GM19238 (cell line): ENCODE data around the gene GINS3.
"Not testable (repeated sequence)": the region's sequence is repeated elsewhere in the genome, so short reads cannot be mapped to it uniquely, and the experiment has no call there.

ENCODE experiments used
- DNase-seq: peaks from one replicate; pipeline ENCODE4 v3.0.0; 2011; ENCODE audit warnings: low spot score; ENCODE audit not compliant: insufficient read length

GINS3 gene

GRCh38 chr16:58389724-58390123 is 2.5 kb upstream of the GINS3 start:
- no peak for DNase-seq

- no peak for DNase-seq
Observed at GRCh38 chr16:58393138-58393504, 850 bp downstream of the GINS3 start.

GRCh38 chr16:58396897-58397296 is 4.6 kb downstream of the GINS3 start:
- DNase-seq: not testable (repeated sequence)

- DNase-seq: no peak
Observed at GRCh38 chr16:58399718-58400633, 7.7 kb downstream of the GINS3 start.

DNA sequence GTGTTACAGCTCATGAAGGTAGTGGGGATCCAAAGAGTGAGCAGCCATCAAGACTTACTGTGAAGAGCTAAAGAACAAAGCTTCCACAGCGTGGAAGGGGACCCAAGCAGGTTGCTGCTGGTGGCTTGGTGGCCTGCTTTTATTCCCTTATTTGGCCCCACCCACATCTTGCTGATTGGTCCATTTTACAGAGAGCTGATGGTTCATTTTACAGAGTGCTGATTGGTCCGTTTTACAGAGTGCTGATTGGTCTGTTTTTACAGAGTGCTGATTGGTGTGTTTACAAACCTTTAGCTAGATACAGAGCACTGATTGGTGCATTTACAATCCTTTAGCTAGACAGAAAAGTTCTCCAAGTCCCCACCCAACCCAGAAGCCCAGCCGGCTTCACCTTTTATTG is 9.0 kb downstream of the GINS3 start:
- not testable (repeated sequence) for DNase-seq

DNA sequence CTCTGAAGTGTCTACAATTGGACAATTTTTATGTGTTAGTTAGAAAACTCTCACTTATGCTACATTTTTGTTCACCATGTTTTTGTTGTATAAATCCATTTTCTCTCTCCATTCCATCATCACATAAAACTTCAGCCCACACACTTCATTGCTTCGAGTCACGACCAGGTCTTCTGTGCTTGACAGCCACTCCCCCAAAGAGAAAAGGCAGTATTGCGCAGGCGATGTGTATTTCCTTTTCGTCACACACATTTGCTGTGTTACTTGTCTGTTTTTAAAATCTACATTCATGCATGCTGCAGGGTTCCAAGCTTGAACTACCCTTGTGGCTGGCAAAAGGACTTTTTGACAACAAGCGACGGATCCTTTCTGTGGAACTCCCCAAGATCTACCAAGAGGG is 10.5 kb downstream of the GINS3 start:
- DNase-seq: no peak

DNA sequence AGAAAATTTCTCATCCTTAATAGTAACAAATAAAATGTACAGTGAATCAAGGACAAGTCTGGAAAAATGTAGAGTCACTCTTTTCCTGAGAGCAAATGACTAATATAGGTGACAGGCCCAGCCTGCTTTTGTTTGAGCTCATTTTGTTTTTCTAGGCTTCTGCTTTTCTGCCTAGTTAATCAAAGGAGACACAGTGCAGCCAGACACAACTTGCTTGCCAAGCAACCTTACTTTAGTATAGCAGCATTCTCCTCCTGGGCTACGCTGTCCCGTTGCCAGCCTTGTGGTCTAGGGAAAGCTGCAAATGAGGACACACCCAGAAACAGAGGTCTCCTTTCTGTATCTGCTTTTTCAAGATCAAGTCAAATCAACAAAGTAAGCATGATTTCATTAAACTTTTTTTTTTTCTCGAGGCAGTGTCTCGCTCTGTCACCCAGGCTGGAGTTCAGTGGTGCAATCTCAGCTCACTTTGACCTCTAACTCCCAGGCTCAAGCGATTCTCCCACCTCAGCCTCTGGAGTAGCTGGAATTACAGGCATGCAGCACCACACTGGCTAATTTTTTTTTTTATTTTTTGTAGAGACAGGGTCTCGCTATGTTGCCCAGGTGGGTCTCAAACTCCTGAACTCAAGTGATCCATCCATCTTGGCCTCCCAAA is 17.2 kb downstream of the GINS3 start:
- DNase-seq: no peak

DNA sequence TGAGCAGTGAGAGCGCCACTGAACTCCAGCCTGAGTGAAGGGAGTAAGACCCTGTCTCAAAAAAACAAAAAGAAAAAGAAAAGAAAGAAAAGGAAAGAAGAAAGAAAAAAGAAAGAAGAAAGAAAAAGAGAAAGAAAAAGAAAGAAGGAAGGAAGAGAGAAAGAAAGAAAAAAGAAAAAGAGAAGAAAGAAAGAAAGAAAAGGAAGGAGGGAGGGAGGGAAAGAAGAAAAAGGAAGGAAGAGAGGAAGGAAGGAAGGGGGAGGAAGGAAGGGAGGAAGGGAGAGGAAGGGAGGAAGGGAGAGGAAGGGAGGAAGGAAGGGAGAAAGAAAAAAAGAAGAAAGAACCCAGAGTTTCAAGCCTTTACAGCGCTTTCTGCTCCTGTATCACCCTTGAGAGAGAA is 19.1 kb downstream of the GINS3 start:
- DNase-seq: no peak

GRCh38 chr16:58411736-58412614 is 19.7 kb downstream of the GINS3 start:
- DNase-seq: no peak

DNA sequence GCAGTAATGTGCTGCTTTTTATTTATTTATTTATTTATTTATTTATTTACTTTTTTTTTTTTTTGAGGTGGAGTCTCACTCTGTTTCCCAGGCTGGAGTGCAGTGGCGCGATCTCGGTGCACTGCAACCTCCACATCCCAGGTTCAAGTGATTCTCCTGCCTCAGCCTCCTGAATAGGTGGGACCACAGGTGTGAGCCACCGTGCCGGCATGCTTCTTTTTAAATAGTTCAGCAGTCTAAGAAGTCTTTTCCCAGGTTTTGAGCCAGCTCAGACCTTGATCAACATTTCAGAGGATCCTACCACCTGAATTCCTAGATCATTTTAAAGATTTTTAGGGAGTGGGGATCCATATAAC is 20.3 kb downstream of the GINS3 start:
- DNase-seq: not testable (repeated sequence)

DNA sequence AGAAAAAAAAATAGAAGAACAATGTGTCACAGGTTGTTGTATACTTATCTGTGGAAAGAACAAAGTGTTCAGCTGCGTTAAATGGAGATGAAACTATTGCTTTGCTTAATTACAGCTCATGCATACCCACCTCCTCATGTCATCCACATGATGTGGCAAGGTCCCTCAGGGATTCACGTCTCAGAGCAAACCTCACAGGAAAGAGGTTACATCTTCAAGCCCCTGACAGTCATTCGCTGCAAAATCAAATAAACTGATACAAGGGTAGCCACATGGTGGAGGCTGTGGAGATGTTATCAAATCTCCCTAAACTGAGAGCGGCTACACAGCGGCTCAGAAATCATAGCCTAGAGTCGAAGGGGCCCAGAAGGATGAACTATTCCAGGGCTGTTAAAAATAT is 21.1 kb downstream of the GINS3 start:
- DNase-seq: no peak

DNA sequence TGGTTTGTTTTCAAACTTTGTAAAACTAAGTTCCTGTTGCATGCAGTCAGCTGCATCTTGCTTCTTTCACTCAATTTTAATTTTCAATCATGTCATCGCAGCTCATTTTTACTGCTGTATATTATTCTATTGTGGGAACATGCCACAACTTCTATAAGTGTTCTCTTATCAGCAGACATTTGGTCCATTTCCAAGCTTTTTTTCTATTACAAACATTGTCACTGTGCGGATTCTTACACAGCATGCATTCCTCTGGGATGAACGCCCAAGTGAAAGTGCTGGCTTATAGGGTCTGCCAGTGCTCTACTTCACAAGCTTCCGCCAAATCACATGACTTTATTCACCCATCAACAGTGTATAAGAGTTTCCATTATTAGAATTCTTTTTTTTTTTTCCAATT is 22.7 kb downstream of the GINS3 start:
- DNase-seq: no peak

DNA sequence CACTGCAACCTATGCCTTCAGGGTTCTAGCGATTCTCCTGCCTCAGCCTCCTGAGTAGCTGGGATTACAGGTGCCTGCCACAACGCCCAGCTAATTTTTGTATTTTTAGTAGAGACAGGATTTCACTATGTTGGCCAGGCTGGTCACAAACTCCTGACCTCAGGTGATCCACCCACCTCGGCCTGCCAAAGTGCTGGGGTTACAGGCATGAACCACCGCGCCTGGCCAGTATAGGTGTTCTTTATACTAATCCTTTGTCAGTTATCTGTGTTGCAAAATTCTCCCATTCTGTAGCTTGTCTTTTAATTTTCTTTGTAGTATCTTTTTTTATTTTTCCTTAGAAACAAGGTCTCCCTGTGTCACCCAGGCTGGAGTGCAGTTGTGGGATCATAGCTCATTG is 23.7 kb downstream of the GINS3 start:
- DNase-seq: not testable (repeated sequence)

GRCh38 chr16:58417035-58417434 is 24.8 kb downstream of the GINS3 start:
- DNase-seq: no peak

DNA sequence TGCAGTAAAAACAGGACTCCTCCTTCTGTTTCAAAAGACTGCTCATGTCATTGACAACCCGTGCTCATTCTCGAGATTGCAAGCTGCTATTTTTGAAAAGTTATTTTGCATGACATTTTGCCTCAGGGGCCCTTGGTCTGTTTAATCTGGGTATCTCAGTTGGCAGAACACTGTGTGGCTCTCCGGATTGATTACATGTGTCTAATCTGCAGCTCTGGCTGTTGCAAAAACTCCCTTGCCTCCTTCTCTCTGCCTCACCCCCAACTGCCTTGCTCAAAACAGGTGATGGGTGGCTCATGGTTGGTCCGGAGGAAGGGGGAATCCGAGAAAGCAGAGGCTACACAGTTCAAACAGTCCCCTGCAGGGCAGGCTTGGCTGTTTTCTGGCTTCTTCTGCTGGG is 25.3 kb downstream of the GINS3 start:
- DNase-seq: no peak

- DNase-seq: no peak
Observed at GRCh38 chr16:58418026-58418425, 25.8 kb downstream of the GINS3 start.

- no peak for DNase-seq
Observed at GRCh38 chr16:58418601-58419000, 26.3 kb downstream of the GINS3 start.

GRCh38 chr16:58419241-58419990 is 27.1 kb downstream of the GINS3 start:
- no peak for DNase-seq

- DNase-seq: no peak
Observed at GRCh38 chr16:58421059-58421458, 28.8 kb downstream of the GINS3 start.

GRCh38 chr16:58421529-58421928 is 29.3 kb downstream of the GINS3 start:
- DNase-seq: no peak

GRCh38 chr16:58422809-58423208 is 30.5 kb downstream of the GINS3 start:
- no peak for DNase-seq
